ENCODE data around the gene ILKAP. TPM values are rescaled to one million over a fixed set of nuclear protein-coding genes. Genes with fewer than 3 reads are reported as not detected.

The ILKAP gene
- polyA plus RNA-seq, 3 donors = 23.2 to 44.2 (median 29.3) TPM

- peaks cover 0 to 16% of the 10 kb centered on the region in 2 donors for H3K27me3 ChIP-seq (ENCODE audit: control insufficient read depth in 2 of 2, insufficient read depth in 2 of 2, low read length in 2 of 2)
- H3K36me3 ChIP-seq (replicated peaks in 1 of 2; ENCODE audit: control insufficient read depth in 1 of 2, insufficient read depth in 2 of 2, low read length in 2 of 2) = peaks cover 40 to 53% of the 10 kb centered on the region in 2 donors
- no peaks in the 10 kb centered on the region for H3K9me3 ChIP-seq (replicated peaks in 1 of 2; ENCODE audit: control insufficient read depth in 1 of 2, insufficient read depth in 1 of 2, low read length in 2 of 2)
- Mint-ChIP-seq H3K4me1 (peaks cover 7% of the 10 kb centered on the region), H3K36me3 (peaks cover 48 to 56% of the 10 kb centered on the region in 2 donors), H3K27me3 (ENCODE audit: low read depth in 3 of 3) (peaks cover 23 to 28% (median 27%) of the 10 kb centered on the region in 3 donors), H3K27ac (no peak overlapping the region), H3K9me3 (peaks cover 0 to 6% (median 0%) of the 10 kb centered on the region in 7 donors), H3K4me3 (no peak overlapping the region)
- H3K4me3 ChIP-seq (replicated peaks in 1 of 3; ENCODE audit: low read depth in 2 of 3, low read length in 3 of 3) = no peak overlapping the region
- no peak overlapping the region for H3K4me2 ChIP-seq (replicated peaks; ENCODE audit: extremely low read depth, low read length, poor library complexity, severe bottlenecking)
- H2AFZ ChIP-seq (ENCODE audit: insufficient read depth, low read depth, low read length, poor library complexity, severe bottlenecking) = no peak overlapping the region
- DNase-seq = no peak
- H4K20me1 ChIP-seq (ENCODE audit: insufficient read depth, low read length) = no peaks in the 10 kb centered on the region
- intact Hi-C loops (cut with micrococcal nuclease) = no loop called here
- WGBS (ENCODE audit: insufficient coverage) = 81% methylated on average over 4 of the region's 8 CpGs
- H3K79me2 ChIP-seq (ENCODE audit: insufficient read depth, low read length) = no peaks in the 10 kb centered on the region
- H3K9ac ChIP-seq (ENCODE audit: insufficient read depth, low read length, poor library complexity, severe bottlenecking) = no peak overlapping the region
- H3K4me1 ChIP-seq (ENCODE audit: control insufficient read depth in 1 of 2, insufficient read depth in 2 of 2, low read length in 2 of 2) = no peaks in the 10 kb centered on the region
- no peak for TF ChIP-seq CTCF (IDR thresholded peaks at IDR 0.05)
- H3K27ac ChIP-seq (ENCODE audit: low read depth in 1 of 2, low read length in 2 of 2) = no peak overlapping the region
Observed at GRCh38 chr2:238167761-238168160, 35.7 kb downstream of the ILKAP start.

GRCh38 chr2:238167344-238167715, 36.2 kb downstream of the ILKAP start:
- H3K4me3 Mint-ChIP-seq = no peak overlapping the region
- Histone ChIP-seq H3K4me2 (replicated peaks; ENCODE audit: extremely low read depth, low read length, poor library complexity, severe bottlenecking) (no peak overlapping the region), H3K4me3 (replicated peaks in 1 of 3; ENCODE audit: low read depth in 2 of 3, low read length in 3 of 3) (no peak overlapping the region), H3K9me3 (replicated peaks in 1 of 2; ENCODE audit: control insufficient read depth in 1 of 2, insufficient read depth in 1 of 2, low read length in 2 of 2) (no peaks in the 10 kb centered on the region), H3K9ac (ENCODE audit: insufficient read depth, low read length, poor library complexity, severe bottlenecking) (no peak overlapping the region), H3K79me2 (ENCODE audit: insufficient read depth, low read length) (no peaks in the 10 kb centered on the region), H3K36me3 (replicated peaks in 1 of 2; ENCODE audit: control insufficient read depth in 1 of 2, insufficient read depth in 2 of 2, low read length in 2 of 2) (peaks cover 36 to 48% of the 10 kb centered on the region in 2 donors), H4K20me1 (ENCODE audit: insufficient read depth, low read length) (no peaks in the 10 kb centered on the region), H3K4me1 (ENCODE audit: control insufficient read depth in 1 of 2, insufficient read depth in 2 of 2, low read length in 2 of 2) (no peaks in the 10 kb centered on the region), H3K27me3 (ENCODE audit: control insufficient read depth in 2 of 2, insufficient read depth in 2 of 2, low read length in 2 of 2) (peaks cover 0 to 20% of the 10 kb centered on the region in 2 donors), H3K27ac (ENCODE audit: low read depth in 1 of 2, low read length in 2 of 2) (no peak overlapping the region), H2AFZ (ENCODE audit: insufficient read depth, low read depth, low read length, poor library complexity, severe bottlenecking) (no peak overlapping the region)
- 96% methylated on average over 7 of the region's 7 CpGs for WGBS (ENCODE audit: insufficient coverage)
- intact Hi-C loops (cut with micrococcal nuclease) = no loop called here
- peaks cover 26 to 33% (median 29%) of the 10 kb centered on the region in 3 donors for H3K27me3 Mint-ChIP-seq (ENCODE audit: low read depth in 3 of 3)
- H3K9me3 Mint-ChIP-seq = peaks cover 0 to 6% (median 0%) of the 10 kb centered on the region in 7 donors
- no peak overlapping the region for H3K27ac Mint-ChIP-seq
- TF ChIP-seq CTCF (IDR thresholded peaks at IDR 0.05) = no peak
- no peak for DNase-seq
- H3K4me1 Mint-ChIP-seq = peaks cover 7% of the 10 kb centered on the region
- H3K36me3 Mint-ChIP-seq = peaks cover 44 to 51% of the 10 kb centered on the region in 2 donors

All from CD14-positive monocyte (primary cell).